Astrocyte of the spinal cord (primary cell): ENCODE measurements around the gene MYBPH.

Experiments
- DNase-seq: peaks from one replicate; pipeline ENCODE4 v3.0.0; 2011; ENCODE audit warnings: low read depth, low spot score
- H3K4me3 ChIP-seq: 2 replicates; pipeline ENCODE4 v1.5.1; 2011; ENCODE audit warnings: low read depth, mild to moderate bottlenecking, low read length, moderate library complexity
- CTCF ChIP-seq: IDR thresholded peaks from 2 replicates; pipeline ENCODE4 v1.5.1; 2012; ENCODE audit warnings: low read depth, mild to moderate bottlenecking, low read length, inconsistent platforms
- in situ Hi-C: cut with HindIII; loops from 2 replicates; pipeline ENCODE4 v1.10.0; 2017; ENCODE audit warnings: low sequenced_read_pairs

MYBPH gene

GRCh38 chr1:203124546-203125317 is 50.9 kb downstream of the MYBPH start:
- in situ Hi-C loops = no loop called here
- no peak for DNase-seq
- no peak overlapping the region for H3K4me3 ChIP-seq
- no peak for TF ChIP-seq CTCF

GRCh38 chr1:203124011-203124410 is 51.6 kb downstream of the MYBPH start:
- no peak overlapping the region for H3K4me3 ChIP-seq
- in situ Hi-C loops = no loop called here
- no peak for DNase-seq
- TF ChIP-seq CTCF = no peak

DNA sequence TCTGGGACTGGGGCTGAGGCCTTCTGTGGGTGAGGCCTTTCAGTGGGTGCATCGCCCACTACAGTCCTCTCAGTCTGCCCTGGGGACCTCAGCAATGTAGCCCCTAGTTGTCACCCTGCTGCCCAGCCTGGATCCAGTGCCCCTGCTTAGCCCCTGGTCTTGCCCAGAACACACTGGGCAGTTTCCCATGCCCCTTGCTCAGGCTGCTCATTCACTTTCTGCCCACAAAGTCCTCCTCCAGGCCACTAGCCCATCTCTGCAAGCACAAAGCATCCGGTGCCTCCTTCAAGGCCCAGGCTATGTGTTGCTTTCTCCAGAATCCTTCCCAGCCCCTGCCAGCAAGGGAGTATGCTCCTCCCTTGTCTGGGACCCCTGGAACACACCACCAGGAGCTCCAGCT is 53.5 kb downstream of the MYBPH start:
- no peak for TF ChIP-seq CTCF
- DNase-seq = no peak
- in situ Hi-C loops = no loop called here
- no peak overlapping the region for H3K4me3 ChIP-seq

GRCh38 chr1:203121186-203122015 is 54.2 kb downstream of the MYBPH start:
- no peak for TF ChIP-seq CTCF
- in situ Hi-C loops = no loop called here

GRCh38 chr1:203120325-203121153 is 55.1 kb downstream of the MYBPH start:
- TF ChIP-seq CTCF = no peak
- no peak overlapping the region for H3K4me3 ChIP-seq
- no peak for DNase-seq
- in situ Hi-C loops = no loop called here

More at GRCh38 chr1:203121186-203122015, 54.2 kb downstream of the MYBPH start:
- no peak overlapping the region for H3K4me3 ChIP-seq
- DNase-seq = no peak
